HG02884 (cell line): Measurements from ENCODE around the gene COBL.

ENCODE experiments used
- ATAC-seq: cut with Tn5 transposase; IDR thresholded peaks from one replicate; pipeline ENCODE4 v1.9.1; 2021; ENCODE audit warnings: mild to moderate bottlenecking, moderate library complexity; ENCODE audit not compliant: unreplicated experiment

The COBL gene, protein sequence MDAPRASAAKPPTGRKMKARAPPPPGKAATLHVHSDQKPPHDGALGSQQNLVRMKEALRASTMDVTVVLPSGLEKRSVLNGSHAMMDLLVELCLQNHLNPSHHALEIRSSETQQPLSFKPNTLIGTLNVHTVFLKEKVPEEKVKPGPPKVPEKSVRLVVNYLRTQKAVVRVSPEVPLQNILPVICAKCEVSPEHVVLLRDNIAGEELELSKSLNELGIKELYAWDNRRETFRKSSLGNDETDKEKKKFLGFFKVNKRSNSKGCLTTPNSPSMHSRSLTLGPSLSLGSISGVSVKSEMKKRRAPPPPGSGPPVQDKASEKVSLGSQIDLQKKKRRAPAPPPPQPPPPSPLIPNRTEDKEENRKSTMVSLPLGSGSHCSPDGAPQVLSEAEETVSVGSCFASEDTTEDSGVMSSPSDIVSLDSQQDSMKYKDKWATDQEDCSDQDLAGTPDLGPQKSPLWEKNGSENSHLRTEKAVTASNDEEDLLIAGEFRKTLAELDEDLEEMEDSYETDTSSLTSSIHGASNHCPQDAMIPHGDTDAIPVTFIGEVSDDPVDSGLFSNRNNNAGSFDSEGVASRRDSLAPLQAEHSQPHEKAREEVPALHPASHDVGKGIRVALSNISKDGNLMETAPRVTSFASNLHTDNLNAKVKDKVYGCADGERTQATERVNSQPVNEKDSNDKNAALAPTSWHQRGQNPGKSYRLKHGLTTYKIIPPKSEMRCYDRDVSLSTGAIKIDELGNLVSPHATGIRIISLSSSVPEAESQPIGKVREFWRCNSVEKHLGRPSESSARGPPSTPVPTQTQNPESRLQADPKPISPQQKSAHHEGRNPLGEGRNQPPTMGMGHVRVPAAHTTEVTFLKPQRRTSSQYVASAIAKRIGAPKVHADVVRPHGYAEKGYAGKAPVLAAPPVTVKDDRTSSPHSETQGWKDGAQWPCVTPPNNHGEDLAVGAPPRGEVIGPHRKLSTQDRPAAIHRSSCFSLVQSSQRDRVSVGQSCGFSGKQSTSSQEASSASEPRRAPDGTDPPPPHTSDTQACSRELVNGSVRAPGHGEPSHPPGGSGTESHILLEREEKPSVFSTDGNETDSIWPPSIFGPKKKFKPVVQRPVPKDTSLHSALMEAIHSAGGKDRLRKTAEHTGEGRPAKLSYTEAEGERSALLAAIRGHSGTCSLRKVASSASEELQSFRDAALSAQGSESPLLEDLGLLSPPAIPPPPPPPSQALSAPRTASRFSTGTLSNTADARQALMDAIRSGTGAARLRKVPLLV

DNA sequence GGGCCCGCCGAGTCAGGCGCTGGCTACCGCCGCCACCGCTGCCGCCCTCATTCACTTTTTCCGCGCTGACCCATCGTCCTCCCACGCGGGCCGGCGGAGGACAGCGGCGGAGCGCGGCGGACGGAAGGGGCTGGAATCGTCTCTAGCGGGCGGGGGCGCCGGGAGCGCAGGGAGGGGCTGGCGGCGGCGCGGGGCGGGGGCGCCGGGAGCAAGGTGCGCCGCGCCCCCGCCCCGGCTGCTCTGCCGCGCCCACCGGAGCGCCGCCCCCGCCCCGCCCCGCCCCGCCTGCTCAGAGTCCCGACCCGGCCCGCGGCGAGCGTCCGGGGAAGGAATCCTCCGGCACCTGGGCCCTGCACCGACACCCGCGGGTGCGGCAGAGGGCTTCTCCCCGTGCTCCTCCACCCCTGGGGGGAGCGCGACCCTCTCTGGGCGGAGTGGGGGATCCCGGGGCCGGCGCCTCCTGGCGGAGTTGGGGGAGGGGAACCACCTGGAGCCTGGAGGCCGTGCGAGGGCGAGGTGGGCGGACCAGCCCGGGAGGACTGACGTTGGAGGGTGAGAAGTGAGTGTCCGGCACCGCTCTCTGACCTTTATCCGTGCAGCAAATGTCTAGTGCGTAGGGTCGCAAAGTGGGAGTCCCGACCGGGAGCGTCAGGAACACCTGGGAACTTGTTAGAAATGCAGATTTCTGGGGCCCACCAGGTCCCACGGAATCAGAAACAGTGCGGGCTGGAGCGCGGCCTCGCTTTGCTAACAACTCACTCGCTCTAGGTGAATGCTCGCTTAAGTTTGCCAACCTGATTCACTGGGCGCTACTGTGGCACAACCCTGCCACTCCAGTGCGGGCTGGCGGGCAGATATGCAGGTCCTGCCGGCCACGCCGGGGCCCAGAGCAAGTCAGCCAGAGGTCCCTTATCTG lies at the start of gene COBL:
Gene COBL (minus strand): TSS at position 144 of the 916 bp plus-strand sequence. CDS start 176 bp downstream, outside the sequence.
- no peak for ATAC-seq

DNA sequence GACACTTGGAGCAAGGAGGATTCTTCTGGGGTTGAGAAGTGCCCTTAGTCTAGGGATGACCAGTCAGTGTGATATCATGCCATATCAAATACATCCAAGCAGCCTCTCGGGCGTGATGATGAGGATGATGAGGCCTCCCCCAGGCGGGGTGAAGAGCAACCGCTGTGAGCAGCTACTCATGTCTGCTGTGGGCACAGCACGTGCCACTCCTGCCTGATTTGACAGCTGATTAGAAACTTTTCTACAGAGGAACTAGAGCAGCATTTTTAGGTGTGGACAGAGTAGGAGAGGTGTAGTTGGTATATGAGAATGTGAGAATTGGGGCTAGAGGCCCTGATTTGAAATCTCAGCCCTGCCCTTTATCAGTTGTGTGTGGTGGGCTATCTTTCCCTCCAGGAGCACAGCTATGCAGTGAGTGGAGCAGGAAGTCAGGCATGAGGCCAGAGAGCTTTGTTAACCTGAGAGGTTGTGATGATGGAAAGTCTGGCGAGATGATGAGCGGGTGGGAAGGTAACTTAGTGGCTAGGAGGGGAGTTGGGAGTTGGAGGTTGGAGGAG lies 49.6 kb upstream of the COBL start:
- no peak for ATAC-seq

DNA sequence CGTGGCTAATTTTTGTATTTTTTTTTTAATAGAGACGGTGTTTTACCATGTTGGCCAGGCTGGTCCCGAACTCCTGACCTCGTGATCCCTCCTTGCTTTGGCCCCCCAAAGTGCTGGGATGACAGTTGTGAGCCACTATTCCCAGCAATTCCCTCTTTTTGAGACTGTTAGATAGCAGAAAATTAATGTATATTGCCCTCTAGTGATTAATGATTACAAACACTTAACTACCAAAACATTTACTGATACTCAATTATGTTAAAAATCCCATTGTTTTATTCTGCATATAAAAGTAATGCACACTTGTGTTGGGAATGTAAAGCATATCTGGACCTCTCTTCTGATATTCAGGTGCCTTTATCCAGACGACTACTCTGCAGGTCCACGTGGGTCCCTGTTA lies 41.2 kb upstream of the COBL start:
- ATAC-seq: no peak

DNA sequence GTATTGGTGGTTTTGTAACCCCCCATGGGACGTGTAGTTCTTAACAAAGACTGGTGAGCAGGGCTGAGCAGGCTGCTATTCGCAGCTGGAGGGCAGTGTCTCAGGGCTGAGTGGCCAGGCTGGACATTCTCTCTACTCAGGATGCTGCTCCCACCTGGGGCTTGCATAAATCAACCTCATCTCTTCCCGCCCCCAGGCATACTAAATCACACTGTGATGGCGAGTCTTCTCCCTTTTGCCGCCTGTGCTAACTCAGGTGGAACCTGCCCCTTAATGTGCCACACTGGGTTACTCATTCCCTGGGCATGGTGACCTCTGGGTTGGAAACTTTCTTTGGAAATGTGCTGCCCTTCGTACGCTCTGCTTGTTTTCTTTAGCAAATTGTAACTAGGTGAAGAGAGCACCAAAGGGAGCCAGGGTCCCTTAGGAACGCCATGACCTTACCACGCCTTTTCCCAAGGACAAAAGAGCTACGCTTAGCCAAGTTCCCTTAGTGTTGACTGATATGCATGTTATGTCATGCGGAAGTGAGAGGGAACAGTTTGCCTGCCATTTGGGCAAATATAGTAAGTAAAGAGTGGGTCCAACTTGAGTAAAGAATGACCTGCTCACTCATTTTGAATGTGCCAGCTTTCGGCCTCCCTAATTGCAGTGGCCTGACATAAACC lies 40.4 kb upstream of the COBL start:
- no peak for ATAC-seq

DNA sequence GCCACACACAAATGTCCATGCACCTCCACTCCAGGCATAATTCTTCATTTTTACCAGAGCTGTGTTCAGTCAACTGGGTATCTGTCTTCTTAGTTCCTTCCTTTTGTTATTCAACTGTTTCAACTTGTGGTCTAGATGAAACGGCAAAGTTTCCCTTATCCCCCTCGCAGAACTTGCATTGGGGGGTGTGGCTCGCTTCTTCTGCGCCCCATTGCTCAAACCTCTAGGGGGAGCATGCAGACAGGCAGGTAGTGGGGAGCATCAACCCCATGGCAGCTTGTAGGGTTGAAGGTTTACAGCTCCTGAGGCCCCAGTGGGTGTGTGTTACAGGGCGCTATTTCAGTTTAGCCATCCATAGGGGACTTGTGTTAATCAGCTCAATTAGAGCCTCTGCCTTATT lies 38.3 kb upstream of the COBL start:
- no peak for ATAC-seq

DNA sequence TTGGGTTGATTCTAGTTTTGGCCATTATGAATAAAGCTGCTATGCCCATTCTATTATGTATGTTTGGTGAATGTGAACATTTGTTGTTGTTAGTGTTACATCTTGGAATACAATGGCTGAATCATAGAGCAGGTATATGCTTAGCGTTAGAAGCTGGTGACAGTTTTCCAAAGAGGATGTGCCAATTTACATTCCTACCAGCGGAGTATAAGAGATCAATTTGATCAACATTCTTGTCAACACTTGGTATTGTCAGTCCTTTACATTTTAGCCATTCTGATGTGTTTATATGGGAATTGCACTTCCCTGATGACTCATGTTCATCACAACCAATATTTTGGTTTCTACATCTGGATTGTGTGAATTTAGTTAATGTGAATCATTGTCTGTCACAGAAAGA lies 37.8 kb upstream of the COBL start:
- ATAC-seq: no peak

DNA sequence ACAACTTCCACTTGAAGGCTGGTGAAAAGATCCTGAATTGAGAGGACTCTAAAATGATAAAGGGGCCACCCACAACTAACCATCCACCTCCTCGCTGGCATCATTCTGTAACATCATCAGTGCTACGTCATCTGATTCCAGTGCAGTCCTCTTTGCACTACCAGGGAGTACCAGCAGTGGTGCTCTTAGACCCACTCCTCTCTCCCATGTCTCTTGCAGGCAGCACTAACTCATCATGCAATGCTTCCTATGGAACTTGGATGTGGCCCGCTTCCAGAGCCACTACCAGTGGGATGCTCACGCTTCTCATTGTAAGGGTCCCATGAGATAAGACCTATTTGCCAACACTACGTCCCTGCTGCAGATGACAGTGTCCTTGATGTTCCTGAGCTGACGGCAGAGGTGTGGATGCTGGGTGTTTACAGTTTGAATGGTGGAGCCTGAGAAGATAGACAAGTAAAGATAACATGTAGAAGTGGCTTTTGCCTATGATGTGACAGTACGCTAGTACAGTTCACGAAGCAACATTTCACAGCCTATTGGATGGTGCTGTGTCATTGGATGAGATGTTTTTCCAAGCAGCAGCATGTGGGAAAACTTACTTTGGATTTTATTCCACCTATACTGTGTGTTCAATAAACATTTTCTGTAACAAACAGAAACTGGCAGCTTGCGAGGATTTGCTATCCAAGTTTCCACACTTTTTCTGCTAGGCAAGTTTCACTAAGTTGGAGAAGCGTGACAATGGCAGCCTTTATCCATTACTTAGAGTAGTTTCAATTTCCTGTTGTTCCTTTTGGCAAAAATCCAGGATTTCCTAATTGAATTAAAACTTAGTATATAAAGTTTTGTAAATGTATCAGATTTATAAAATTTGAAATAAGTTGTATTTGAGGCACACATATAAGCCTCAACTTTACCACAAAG lies 35.8 kb upstream of the COBL start:
- no peak for ATAC-seq

DNA sequence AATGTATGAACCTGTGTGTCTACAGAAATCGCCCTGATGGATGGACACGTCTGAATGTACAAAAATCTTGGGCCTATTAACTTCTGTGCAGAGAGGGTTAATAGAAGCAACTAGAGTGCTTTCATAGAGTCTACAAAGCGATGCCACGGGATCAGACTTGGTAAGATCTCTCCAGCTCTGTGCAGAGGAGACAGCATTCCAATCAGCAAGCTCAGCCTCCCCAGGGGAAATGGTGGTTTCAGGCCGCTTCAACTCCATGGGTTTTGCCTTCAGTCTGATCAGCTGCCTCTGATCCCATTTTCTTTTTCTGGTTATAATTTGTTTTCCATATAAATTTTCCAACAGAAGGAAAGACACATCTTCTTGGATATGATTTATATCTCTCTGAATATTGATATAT lies 35.1 kb upstream of the COBL start:
- ATAC-seq: no peak

DNA sequence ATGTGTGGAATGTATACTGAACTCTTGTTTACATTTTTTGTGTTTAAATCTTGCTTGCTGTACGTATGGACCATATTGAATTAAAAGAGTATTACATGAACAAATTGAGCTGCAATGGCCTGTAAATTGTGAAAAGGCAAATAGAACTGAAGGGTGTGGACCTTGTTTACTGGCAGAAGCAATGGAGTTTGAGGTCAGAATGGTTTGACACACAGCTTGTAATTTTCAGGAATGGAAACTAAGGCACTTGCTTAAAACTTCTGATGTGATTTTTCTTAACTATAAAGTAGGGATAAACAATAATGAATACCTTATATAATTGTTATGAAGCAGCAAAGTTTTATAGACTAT lies 33.9 kb upstream of the COBL start:
- ATAC-seq: no peak

DNA sequence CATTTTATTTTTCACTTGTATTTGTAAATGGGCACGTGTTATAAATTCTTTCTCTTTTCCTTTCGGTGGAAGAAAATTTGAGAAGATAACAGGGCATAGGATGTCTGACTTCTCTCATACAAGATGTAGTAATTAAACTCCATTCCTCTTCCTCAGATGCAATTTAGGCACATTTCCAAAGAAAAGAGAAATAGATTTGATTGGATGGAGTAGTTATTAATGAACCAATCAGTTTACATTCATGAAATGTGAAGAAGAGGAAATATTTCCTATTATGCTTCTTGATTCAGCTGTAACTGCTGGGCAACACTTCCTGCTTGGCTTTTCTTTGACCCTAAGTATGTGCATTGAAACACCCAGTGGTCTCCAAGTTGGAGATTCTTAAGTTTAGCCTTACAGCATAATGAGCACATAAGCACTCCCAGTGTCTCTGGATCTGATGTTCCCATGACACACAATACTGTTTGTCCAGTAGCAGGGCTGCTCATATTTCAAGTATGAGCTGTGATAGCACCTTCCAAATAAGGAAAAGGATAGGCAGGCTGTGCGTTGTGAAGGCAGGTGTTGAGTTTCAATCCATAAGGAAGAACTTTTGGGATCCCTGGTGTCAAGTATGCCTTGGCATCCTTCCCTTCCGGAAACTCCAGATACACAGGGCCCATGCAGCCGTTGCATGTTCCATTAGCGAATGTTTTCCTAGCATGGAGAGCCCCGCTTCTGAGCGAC lies 33.4 kb upstream of the COBL start:
- ATAC-seq: no peak

DNA sequence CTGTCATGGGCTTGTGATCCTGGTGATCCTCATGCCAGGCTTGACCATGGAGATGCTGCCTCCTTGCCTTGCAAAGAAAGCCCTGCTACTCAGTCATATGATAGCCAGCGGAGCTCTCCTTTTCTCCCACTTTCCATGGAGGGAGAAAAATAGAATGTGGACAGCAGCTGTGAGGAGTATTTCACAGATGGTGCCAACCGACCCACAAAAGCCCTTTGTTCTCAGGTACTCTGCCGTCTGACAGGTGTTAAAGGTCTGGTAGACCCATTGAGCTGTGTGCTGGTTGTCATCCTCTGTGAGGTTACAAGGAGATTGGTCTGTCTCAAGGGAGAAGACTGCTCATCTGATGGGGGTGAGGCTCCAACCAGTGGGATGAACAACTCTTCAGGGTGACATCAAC lies 29.5 kb upstream of the COBL start:
- ATAC-seq: no peak

DNA sequence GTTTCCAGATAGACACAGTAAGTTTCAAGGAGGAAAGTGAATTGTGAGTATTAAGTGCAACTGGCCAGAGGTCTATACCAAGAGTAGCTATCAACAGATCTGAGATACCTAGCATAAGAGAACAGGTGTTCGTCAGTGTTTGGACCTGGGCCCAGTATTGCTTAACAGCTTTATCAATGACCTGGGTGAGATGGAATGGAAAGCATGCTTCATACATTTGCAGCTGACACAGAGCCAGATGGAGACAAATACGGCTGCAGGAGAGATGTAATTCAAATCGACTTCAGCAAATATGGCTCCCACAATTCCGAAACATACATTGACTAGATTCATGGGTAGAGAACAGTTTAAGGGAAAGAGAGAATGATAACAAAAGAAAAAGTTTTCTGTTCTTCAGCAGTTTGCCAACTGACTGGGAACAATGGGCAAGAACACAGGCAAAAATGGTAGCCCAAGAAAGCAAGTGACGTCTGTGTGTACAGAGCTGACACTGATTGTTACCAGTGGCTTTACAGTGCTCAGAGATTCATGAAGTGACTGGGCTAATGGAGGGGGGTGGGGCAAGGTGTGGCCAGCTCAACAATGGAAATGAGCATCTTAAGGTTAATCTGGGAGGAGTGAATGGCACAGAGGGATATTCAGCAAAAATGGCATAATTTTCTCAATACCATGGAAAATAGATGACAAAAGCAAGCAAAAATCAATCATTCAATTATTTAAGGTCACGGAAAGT lies 28.0 kb upstream of the COBL start:
- ATAC-seq: no peak

DNA sequence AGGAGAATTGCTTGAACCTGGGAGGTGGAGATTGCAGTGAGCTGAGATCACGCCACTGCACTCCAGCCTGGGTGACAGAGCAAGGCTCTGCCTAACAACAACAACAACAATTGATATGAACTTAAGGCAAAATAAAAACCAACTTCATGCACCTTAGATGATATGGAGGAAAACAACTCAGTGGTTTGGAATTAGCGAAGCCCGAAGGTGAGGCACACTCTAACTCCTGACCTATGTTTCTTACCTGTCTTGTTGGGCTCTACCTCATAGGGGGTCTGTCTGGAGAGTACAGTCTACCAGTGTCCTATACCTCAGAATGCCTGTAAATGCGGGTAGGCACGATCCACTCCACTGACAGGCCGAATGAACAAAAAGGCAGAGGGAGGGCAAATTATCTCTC lies 24.3 kb upstream of the COBL start:
- no peak for ATAC-seq

DNA sequence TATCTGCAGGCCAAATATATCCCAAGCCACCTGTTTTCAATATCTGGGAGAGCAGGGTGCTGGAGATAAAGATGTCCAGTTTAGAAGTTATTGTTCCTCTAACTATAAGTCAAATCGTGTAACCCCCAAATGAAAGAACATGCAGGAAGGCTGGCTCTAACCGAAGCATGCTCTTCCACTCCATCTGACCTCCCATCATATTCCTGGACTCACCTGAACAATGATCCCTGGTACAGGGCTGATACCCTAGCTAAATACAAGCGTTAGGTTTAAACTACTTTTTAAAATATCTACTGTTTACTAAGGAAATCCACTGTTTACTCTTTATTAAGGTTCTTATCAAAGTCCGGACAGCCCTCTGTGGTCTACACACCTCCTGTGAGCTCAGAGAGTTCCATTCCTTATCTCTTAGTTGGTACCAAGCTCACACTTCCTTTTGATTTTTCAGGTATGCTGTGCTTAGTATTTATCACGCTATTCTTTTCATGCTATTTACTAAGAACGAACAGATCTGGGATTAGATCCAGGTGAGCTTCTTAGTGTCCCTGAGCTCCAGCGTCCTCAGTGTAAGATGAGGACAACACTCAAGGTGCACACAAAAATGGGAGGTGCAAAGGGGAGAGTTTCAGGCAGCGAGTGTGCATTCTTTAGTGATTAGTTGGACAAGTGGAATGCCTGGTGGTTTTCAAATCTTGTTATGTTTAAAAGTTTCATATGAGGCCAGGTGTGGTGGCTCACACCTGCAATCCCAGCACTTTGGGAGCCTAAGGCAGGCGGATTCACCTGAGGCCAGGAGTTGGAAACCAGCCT lies 23.6 kb upstream of the COBL start:
- no peak for ATAC-seq

DNA sequence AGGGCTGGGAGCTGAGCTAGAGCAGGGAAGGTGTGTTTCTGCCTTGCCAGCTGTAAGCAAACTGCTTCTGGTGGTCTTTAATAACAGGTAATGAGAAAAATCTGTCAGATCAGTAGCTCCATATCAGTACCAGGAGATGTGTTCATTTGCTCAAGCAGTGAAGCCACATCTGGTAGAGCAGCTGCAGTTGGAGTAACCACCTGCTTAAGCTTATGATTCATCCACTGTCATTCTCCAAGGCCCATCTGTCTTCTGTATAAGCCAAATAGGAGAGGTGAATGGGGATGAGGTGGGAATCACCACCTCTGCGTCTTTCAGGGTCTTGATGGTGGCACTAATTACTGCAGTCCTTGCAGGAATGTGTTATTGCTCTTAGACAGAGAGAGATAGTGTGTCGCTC lies 18.4 kb upstream of the COBL start:
- no peak for ATAC-seq

DNA sequence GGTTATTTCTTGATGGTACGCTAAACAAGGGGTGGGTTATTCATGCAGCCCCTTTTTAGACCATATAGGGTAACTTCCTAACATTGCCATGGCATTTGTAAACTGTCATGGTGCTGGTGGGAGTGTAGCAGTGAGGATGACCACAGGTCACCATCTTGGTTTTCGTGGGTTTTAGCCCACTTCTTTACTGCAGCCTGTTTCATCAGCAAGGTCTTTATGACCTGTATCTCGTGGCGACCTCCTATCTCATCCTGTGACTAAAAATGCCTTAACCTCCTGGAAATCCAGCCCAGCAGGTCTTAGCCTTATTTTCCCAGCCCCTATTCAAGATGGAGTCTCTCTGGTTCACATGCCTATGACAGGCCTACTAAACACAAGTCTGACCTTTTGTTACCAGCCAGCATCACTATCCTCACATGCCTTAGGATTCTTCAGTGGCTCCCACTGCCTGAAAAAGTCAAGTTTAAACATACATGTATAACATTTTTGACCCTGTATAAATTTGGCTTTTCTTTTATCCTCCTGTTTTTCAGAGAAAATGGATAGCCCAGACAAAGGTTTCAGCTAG lies 13.2 kb upstream of the COBL start:
- no peak for ATAC-seq
